HEK293 (cell line): ENCODE data around the gene SPON1.

Experiments used
- CTCF ChIA-PET: fragments of 350-600 bp; formaldehyde crosslinking; extraction: SDS; loops from one replicate; lab custom pipeline; 2021; ENCODE audit warnings: antibody characterized with exemption; lab: Yijun Ruan, JAX
- POLR2A ChIA-PET: fragments of 300-600 bp; formaldehyde crosslinking; extraction: SDS; loops from one replicate; lab custom pipeline; 2020; ENCODE audit warnings: antibody characterized with exemption, inconsistent platforms; lab: Yijun Ruan, JAX
- H3K27ac ChIP-seq: fragments of 200-500 bp; sonication (Bioruptor generic); 2 replicates; pipeline ENCODE4 v1.5.1; 2014; ENCODE audit warnings: low read depth, low read length, control low read depth, inconsistent platforms; ENCODE audit errors: extremely low read depth
- H3K36me3 ChIP-seq, 2 experiments: fragments of 200-500 bp in 1 of 2; sonication (Bioruptor generic) in 1 of 2; 1 replicate in 1 of 2; 2 replicates in 1 of 2; pipeline ENCODE4 v1.5.1; 2014 to 2017; ENCODE audit warnings: inconsistent platforms in 2 of 2, low read length in 2 of 2; ENCODE audit not compliant: control insufficient read depth in 2 of 2, insufficient read depth in 1 of 2
- H3K4me1 ChIP-seq: fragments of 200-500 bp; sonication (Bioruptor generic); 2 replicates; pipeline ENCODE4 v1.5.1; 2014; ENCODE audit warnings: mild to moderate bottlenecking, low read length, inconsistent platforms; ENCODE audit not compliant: control insufficient read depth, insufficient read depth
- H3K4me3 ChIP-seq: 2 replicates; pipeline ENCODE4 v1.5.1; 2011; ENCODE audit warnings: low read depth, mild to moderate bottlenecking, control low read depth, low read length, moderate library complexity
- H3K9me3 ChIP-seq: fragments of 200-500 bp; sonication (Bioruptor generic); 2 replicates; pipeline ENCODE4 v1.5.1; 2014; ENCODE audit warnings: low read depth, low read length, inconsistent platforms; ENCODE audit not compliant: control insufficient read depth, insufficient read depth
- KLF10 ChIP-seq: fragments of 450-650 bp; IDR thresholded peaks from 2 replicates; pipeline ENCODE4 v1.5.1; 2018; ENCODE audit warnings: missing biosample characterization, mild to moderate bottlenecking, missing genetic modification characterization
- MZF1 ChIP-seq: fragments of 450-650 bp; formaldehyde crosslinking; IDR thresholded peaks from 2 replicates; pipeline ENCODE4 v1.5.1; 2017; ENCODE audit warnings: missing biosample characterization, missing genetic modification characterization, borderline replicate concordance
- PRDM1 ChIP-seq: fragments of 450-650 bp; formaldehyde crosslinking; IDR thresholded peaks from 2 replicates; pipeline ENCODE4; 2016; ENCODE audit warnings: missing biosample characterization, missing genetic modification characterization
- PRDM6 ChIP-seq: fragments of 450-650 bp; formaldehyde crosslinking; IDR thresholded peaks from 2 replicates; pipeline ENCODE4 v1.5.1; 2017; ENCODE audit warnings: missing biosample characterization, missing genetic modification characterization
- SP3 ChIP-seq: fragments of 450-650 bp; formaldehyde crosslinking; IDR thresholded peaks from 2 replicates; pipeline ENCODE4 v1.5.1; 2016; ENCODE audit warnings: missing biosample characterization, missing genetic modification characterization
- TRIM28 ChIP-seq: IDR thresholded peaks from 2 replicates; pipeline ENCODE4 v1.6.1; 2011; ENCODE audit warnings: low read length, control low read depth, borderline replicate concordance
- WT1 ChIP-seq: fragments of 450-650 bp; formaldehyde crosslinking; IDR thresholded peaks from 2 replicates; pipeline ENCODE4 v1.5.1; 2016; ENCODE audit warnings: missing biosample characterization, missing genetic modification characterization
- YY2 ChIP-seq: fragments of 450-650 bp; formaldehyde crosslinking; IDR thresholded peaks from 2 replicates; pipeline ENCODE4 v1.5.1; 2016; ENCODE audit warnings: missing biosample characterization, missing genetic modification characterization
- ZEB2 ChIP-seq: fragments of 450-650 bp; formaldehyde crosslinking; IDR thresholded peaks from 2 replicates; pipeline ENCODE4 v1.5.1; 2016; ENCODE audit warnings: missing biosample characterization, missing genetic modification characterization
- ZFP37 ChIP-seq: fragments of 450-650 bp; formaldehyde crosslinking; IDR thresholded peaks from 2 replicates; pipeline ENCODE4 v1.5.1; 2016; ENCODE audit warnings: missing biosample characterization, missing genetic modification characterization
- ZNF146 ChIP-seq: fragments of 450-650 bp; formaldehyde crosslinking; IDR thresholded peaks from 2 replicates; pipeline ENCODE4 v1.5.1; 2016; ENCODE audit warnings: missing biosample characterization, missing genetic modification characterization
- ZNF157 ChIP-seq: fragments of 450-650 bp; formaldehyde crosslinking; IDR thresholded peaks from 2 replicates; pipeline ENCODE4 v1.5.1; 2016; ENCODE audit warnings: missing biosample characterization, missing genetic modification characterization
- ZNF16 ChIP-seq: fragments of 450-650 bp; formaldehyde crosslinking; IDR thresholded peaks from 2 replicates; pipeline ENCODE4 v1.5.1; 2016; ENCODE audit warnings: low read depth, missing biosample characterization, missing genetic modification characterization
- ZNF169 ChIP-seq: fragments of 450-650 bp; formaldehyde crosslinking; IDR thresholded peaks from 2 replicates; pipeline ENCODE4 v1.5.1; 2016; ENCODE audit warnings: missing biosample characterization, missing genetic modification characterization
- ZNF175 ChIP-seq: fragments of 450-650 bp; formaldehyde crosslinking; IDR thresholded peaks from 2 replicates; pipeline ENCODE4 v1.5.1; 2016; ENCODE audit warnings: missing biosample characterization, missing genetic modification characterization
- ZNF202 ChIP-seq: fragments of 450-650 bp; formaldehyde crosslinking; IDR thresholded peaks from 2 replicates; pipeline ENCODE4 v1.5.1; 2016; ENCODE audit warnings: missing biosample characterization, missing genetic modification characterization, borderline replicate concordance
- ZNF211 ChIP-seq: fragments of 450-650 bp; formaldehyde crosslinking; IDR thresholded peaks from 2 replicates; pipeline ENCODE4 v1.5.1; 2016; ENCODE audit warnings: low read depth, missing biosample characterization, missing genetic modification characterization
- ZNF214 ChIP-seq: fragments of 450-650 bp; formaldehyde crosslinking; IDR thresholded peaks from 2 replicates; pipeline ENCODE4 v1.5.1; 2017; ENCODE audit warnings: missing biosample characterization, mild to moderate bottlenecking, missing genetic modification characterization, borderline replicate concordance
- ZNF221 ChIP-seq: fragments of 450-650 bp; formaldehyde crosslinking; IDR thresholded peaks from 2 replicates; pipeline ENCODE4 v1.5.1; 2017; ENCODE audit warnings: missing biosample characterization, missing genetic modification characterization, borderline replicate concordance
- ZNF266 ChIP-seq: fragments of 450-650 bp; formaldehyde crosslinking; IDR thresholded peaks from 2 replicates; pipeline ENCODE4 v1.5.1; 2016; ENCODE audit warnings: missing biosample characterization, missing genetic modification characterization, low read depth
- ZNF311 ChIP-seq: fragments of 450-650 bp; formaldehyde crosslinking; IDR thresholded peaks from 2 replicates; pipeline ENCODE4 v1.5.1; 2017; ENCODE audit warnings: missing biosample characterization, missing genetic modification characterization, borderline replicate concordance
- ZNF341 ChIP-seq: fragments of 450-650 bp; formaldehyde crosslinking; IDR thresholded peaks from 2 replicates; pipeline ENCODE4; 2016; ENCODE audit warnings: low read depth, missing biosample characterization, missing genetic modification characterization
- ZNF621 ChIP-seq: fragments of 450-650 bp; formaldehyde crosslinking; IDR thresholded peaks from 2 replicates; pipeline ENCODE4 v1.5.1; 2017; ENCODE audit warnings: missing biosample characterization, missing genetic modification characterization
- ZNF792 ChIP-seq: fragments of 450-650 bp; formaldehyde crosslinking; IDR thresholded peaks from 2 replicates; pipeline ENCODE4 v1.5.1; 2016; ENCODE audit warnings: missing biosample characterization, missing genetic modification characterization
- ZNF843 ChIP-seq: fragments of 450-650 bp; formaldehyde crosslinking; IDR thresholded peaks from 2 replicates; pipeline ENCODE4 v1.5.1; 2016; ENCODE audit warnings: missing biosample characterization, missing genetic modification characterization
- ZSCAN23 ChIP-seq: fragments of 450-650 bp; formaldehyde crosslinking; IDR thresholded peaks from 2 replicates; pipeline ENCODE4 v1.5.1; 2016; ENCODE audit warnings: missing biosample characterization, missing genetic modification characterization

The SPON1 gene

GRCh38 chr11:14308114-14308896, 345.8 kb downstream of the SPON1 start (continued):
- TF ChIP-seq ZNF16 (tag by site-specific recombination) (no peak), ZEB2 (tag by site-specific recombination) (no peak), ZNF214 (tag by site-specific recombination) (no peak), ZNF169 (no peak), ZNF266 (tag by site-specific recombination) (no peak), ZNF341 (no peak), SP3 (tag by site-specific recombination) (no peak), ZNF211 (tag by site-specific recombination) (no peak), ZNF843 (tag by site-specific recombination) (peak; percentile 47; the same call in 1 of the 2 replicates), ZNF621 (tag by site-specific recombination) (no peak), TRIM28 (no peak; the same call in 1 of the 2 replicates), PRDM6 (tag by site-specific recombination) (peak; percentile 94), ZNF146 (tag by site-specific recombination) (no peak), ZNF175 (tag by site-specific recombination) (no peak), ZNF311 (tag by site-specific recombination) (no peak), ZNF157 (no peak), WT1 (tag by site-specific recombination) (0 out of 2 replicates have a peak, but pooled peaks have one; percentile 23), ZNF792 (tag by site-specific recombination) (no peak)

- Histone ChIP-seq H3K27ac (no peak overlapping the region), H3K36me3 (no peaks in the 10 kb centered on the region), H3K4me3 (no peak overlapping the region), H3K9me3 (no peaks in the 10 kb centered on the region), H3K4me1 (no peaks in the 10 kb centered on the region)
- POLR2A ChIA-PET, result no interaction called here
- CTCF ChIA-PET, result interaction anchor here (0.7 to 2.5 kb wide), 20 partner anchors 8 to 1505 kb away, joined by 3 to 19 read pairs (median 4); no protein-coding TSS in a partner anchor
- TF ChIP-seq YY2 (tag by site-specific recombination) (no peak), ZNF221 (tag by site-specific recombination) (no peak), ZNF202 (tag by site-specific recombination) (no peak), PRDM1 (tag by site-specific recombination) (0 out of 2 replicates have a peak, but pooled peaks have one; percentile 37), MZF1 (tag by site-specific recombination) (no peak), KLF10 (no peak), ZSCAN23 (no peak), ZFP37 (tag by site-specific recombination) (no peak)
These were observed 346.4 kb downstream of the SPON1 start for GRCh38 chr11:14308897-14309387.
